Activated CD8-positive, alpha-beta memory T cell treated with anti-CD3 and anti-CD28 coated beads for 24 hours (primary cell): ENCODE results near the gene ATP6V0A1.
A peak's percentile ranks its signal among the peaks of the same experiment; 100 is the strongest.
"Not testable (repeated sequence)": the region's sequence is repeated elsewhere in the genome, so short reads cannot be mapped to it uniquely, and the experiment has no call there.

Experiments
- DNase-seq: peaks from one replicate; pipeline ENCODE4 v3.0.0-alpha.2; 2020

The ATP6V0A1 gene

GRCh38 chr17:42438600-42439567 lies 19.8 kb upstream of the ATP6V0A1 start:
- DNase-seq = peak; percentile 74

GRCh38 chr17:42441371-42442195 lies 17.1 kb upstream of the ATP6V0A1 start:
- no peak for DNase-seq

DNA sequence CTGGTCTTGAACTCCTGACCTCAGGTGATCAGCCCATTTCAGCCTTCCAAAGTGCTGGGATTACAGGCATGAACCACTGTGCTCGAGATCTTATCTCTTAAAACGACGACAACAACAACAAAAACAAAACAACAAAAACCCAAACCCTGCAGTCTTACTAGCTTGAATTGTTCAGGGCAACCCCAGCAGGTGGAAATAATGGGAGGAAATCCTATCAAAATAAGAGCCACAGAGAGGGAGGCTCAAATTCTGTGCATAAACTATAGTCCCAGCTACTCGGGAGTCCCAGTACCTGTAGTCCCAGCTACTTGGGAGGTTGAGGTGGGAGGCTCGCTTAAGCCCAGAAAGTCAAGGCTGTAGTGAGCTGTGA lies 16.5 kb upstream of the ATP6V0A1 start:
- no peak for DNase-seq

- DNase-seq = not testable (repeated sequence)
Measured at GRCh38 chr17:42449176-42449575, 9.5 kb upstream of the ATP6V0A1 start.

GRCh38 chr17:42449838-42450237 lies 8.8 kb upstream of the ATP6V0A1 start:
- DNase-seq = not testable (repeated sequence)

DNA sequence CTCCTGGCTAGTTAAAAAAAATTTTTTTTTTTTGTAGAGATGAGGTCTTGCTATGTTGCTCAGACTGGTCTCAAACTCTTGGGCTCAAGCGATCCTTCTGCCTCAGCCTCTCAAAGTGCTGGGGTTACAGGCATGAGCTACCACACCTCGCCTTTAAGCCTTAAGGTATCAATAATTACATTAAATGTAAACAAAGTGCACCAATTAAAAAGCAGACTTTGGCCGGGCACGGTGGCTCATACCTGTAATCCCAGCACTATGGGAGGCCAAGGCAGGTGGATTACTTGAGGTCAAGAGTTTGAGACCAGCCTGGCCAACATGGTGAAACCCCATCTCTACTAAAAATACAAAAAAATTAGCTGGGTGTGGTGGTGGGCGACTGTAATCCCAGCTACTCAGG lies 7.4 kb upstream of the ATP6V0A1 start:
- not testable (repeated sequence) for DNase-seq

GRCh38 chr17:42453439-42453838 lies 5.2 kb upstream of the ATP6V0A1 start:
- DNase-seq = no peak

GRCh38 chr17:42454987-42455386 lies 3.7 kb upstream of the ATP6V0A1 start:
- DNase-seq = not testable (repeated sequence)

GRCh38 chr17:42456223-42457106 lies 2.2 kb upstream of the ATP6V0A1 start:
- no peak for DNase-seq

- no peak for DNase-seq
Measured at GRCh38 chr17:42457107-42457792, 1.4 kb upstream of the ATP6V0A1 start.

- no peak for DNase-seq
Measured at GRCh38 chr17:42459256-42459800, 650 bp downstream of the ATP6V0A1 start.

DNA sequence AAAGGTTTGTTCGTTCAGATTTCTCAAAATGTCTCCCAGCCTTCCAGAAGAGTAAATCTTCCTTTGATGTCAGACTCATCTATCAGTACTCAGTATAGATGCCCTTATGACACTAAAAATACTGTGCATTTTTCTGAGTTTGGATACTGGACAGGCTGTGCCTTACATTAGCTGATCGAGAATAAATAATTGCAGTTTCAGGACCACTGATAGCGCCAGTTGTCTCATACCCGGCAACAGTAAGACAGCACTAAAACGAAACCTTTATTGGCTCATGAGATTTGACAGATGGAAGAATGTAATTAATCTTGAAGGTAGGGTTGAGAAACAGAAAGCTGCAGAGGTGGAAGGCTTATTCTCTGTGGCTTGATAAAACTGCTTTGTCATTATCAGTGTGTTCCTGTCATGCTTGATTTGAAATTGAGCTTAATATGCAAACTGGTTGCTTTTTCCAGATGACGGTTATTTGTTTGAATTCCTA lies 1.2 kb downstream of the ATP6V0A1 start:
- DNase-seq = no peak

GRCh38 chr17:42460371-42460770 lies 1.7 kb downstream of the ATP6V0A1 start:
- no peak for DNase-seq

DNA sequence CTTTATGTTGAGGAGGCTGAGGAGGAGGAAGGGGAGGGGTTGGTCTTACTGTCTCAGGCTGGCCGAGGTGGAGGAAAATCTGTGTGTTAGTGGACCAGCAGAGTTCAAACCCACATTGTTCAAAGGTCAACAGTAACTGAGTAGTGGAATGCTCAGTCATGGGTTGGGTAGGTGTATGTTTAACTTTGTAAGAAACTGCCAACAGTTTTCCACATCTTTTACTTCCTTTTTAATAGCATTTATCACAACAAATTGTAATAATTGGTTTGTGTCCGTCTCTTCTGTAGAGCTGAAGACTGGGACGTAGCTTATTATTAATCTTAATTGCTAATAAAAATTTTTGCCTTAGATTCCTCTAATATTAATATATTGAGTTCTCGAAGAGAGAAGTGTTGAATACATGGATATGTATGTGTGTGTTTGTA lies 5.3 kb downstream of the ATP6V0A1 start:
- DNase-seq = no peak

- no peak for DNase-seq
Measured at GRCh38 chr17:42467889-42468288, 9.2 kb downstream of the ATP6V0A1 start.

DNA sequence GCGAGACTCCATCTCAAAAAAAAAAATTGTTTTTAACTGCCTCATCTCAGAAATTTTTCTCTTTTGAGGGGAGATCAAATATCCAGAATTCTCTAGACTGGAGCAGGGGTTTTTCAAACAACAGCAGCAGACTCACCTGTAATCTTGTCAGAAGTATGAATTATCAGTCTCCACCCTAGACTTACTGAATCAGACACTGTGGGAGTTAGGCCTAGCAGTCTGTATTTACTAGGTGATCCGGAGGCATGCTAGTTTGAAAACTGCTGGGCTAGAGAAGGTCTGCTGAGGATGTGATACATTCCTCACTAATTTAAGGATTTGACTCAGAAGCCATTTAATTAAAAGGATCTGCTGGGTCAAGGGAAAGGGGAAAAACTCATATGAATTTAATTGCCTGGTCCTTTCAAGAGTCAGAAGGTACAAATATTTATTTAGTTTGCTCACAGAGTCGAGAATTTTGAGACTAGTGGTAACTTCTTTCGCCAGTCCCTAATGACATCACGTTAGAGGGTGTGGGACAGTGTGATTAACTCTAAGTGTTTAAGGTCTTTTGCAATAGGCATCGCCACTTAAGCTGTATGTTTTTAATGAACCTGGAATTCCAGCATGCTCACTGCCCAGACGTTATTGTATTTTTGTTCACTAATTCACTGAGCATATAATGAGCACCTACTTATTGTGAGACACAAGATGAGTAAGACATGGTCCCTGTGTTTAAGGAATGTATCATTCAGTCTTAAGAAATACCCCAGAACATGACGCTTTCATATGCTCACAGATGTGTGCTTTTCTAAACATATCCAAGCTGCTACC lies 14.2 kb downstream of the ATP6V0A1 start:
- DNase-seq = no peak

DNA sequence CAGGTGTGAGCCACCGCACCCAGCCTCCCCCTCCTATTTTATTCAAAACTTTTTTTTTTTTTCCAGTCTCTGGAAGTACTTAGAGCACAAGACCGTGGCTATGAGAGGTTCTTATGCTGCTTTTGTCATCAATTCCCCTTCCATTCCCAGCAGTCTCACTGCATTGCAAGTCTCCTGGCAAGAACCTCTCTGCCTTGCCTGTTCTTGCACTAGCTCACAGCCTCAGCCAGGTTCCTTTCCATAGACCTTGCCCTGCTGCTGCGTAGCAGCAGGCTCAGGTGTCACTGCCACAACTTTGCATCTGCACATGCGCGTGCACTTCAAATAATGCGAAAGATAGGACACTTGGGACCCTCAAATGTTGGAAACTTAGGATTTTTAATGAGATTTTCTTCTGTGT lies 15.6 kb downstream of the ATP6V0A1 start:
- DNase-seq = no peak

GRCh38 chr17:42475121-42475520 lies 16.4 kb downstream of the ATP6V0A1 start:
- DNase-seq = no peak

- no peak for DNase-seq
Measured at GRCh38 chr17:42475835-42476234, 17.2 kb downstream of the ATP6V0A1 start.

- DNase-seq = no peak
Measured at GRCh38 chr17:42476411-42476810, 17.7 kb downstream of the ATP6V0A1 start.

DNA sequence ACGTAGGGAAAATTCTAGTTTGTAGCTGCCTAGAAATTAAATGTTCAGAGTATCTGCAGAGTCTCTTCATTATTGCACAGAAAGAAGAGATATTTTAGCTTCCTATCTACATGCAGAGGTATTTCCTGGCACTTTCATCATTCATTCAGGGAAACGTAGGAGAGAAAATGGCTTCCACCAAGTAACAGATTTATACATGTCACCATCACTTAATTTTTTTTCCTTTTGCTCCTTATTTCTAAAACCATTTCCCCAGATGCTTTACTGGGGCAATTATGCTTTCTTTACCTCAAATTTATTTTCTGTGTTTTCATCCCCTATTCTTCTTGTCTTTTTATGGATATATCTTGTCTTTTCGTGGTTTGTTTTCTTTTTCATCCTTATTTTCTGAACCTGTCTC lies 18.5 kb downstream of the ATP6V0A1 start:
- no peak for DNase-seq
